ENCODE measurements around the gene COL6A1. TPM values are rescaled to one million over a fixed set of nuclear protein-coding genes. Genes with fewer than 3 reads are reported as not detected.

COL6A1 gene
- total and polyA plus RNA-seq, 4 donors, result 16.9 to 82.0 (median 35.7) TPM

DNA sequence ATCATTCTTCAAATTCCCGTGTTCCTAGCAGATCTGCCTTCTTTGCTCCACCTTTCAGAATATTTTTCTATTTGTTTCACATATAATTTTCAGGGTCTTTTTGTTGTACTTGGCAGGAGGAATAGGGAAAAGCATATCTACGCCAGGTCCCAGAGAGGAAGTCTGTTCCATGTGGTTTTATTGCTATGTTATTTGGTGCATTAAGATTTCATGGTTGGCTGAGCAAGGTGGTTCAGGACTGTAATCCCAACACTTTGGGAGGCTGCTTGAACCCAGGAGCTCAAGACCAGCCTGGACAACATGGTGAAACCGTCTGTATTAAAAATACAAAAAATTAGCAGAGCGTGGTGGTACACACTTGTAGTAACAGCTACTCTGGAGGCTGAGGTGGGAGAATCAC is 36.1 kb downstream of the COL6A1 start:
- Histone ChIP-seq H3K4me3 (ENCODE audit: low read depth in 1 of 3, low read length in 3 of 3) (no peak overlapping the region), H3K27ac (ENCODE audit: low read depth in 1 of 2, low read length in 2 of 2) (no peak overlapping the region), H3K9ac (ENCODE audit: low read depth in 1 of 2, low read length in 2 of 2) (no peak overlapping the region), H3K4me1 (ENCODE audit: control insufficient read depth in 4 of 4, insufficient read depth in 4 of 4, low read length in 3 of 4) (no peaks in the 10 kb centered on the region), H3K36me3 (ENCODE audit: control insufficient read depth in 4 of 4, insufficient read depth in 3 of 4, low read depth in 1 of 4, low read length in 3 of 4) (peaks cover 0 to 1% (median 0%) of the 10 kb centered on the region in 4 donors), H3K27me3 (ENCODE audit: control insufficient read depth in 4 of 4, insufficient read depth in 4 of 4, low read length in 3 of 4) (no peaks in the 10 kb centered on the region), H3K9me3 (ENCODE audit: control insufficient read depth in 4 of 4, low read length in 3 of 4) (no peaks in the 10 kb centered on the region)
- 89% methylated on average over 4 of the region's 4 CpGs for WGBS
- TF ChIP-seq SP1 (IDR thresholded peaks at IDR 0.05) (no peak), GABPA (IDR thresholded peaks at IDR 0.05 in 1 of 2, conservative IDR thresholded peaks at IDR 0.05 in 1 of 2) (no peak), TAF1 (conservative IDR thresholded peaks at IDR 0.05) (no peak), HNF4A (conservative IDR thresholded peaks at IDR 0.05) (no peak), YY1 (IDR thresholded peaks at IDR 0.05) (no peak), FOXA2 (IDR thresholded peaks at IDR 0.05) (no peak), EGR1 (IDR thresholded peaks at IDR 0.05; ENCODE audit: low read depth in 2 of 2) (no peak)
- TF ChIP-seq, protein P1, sequence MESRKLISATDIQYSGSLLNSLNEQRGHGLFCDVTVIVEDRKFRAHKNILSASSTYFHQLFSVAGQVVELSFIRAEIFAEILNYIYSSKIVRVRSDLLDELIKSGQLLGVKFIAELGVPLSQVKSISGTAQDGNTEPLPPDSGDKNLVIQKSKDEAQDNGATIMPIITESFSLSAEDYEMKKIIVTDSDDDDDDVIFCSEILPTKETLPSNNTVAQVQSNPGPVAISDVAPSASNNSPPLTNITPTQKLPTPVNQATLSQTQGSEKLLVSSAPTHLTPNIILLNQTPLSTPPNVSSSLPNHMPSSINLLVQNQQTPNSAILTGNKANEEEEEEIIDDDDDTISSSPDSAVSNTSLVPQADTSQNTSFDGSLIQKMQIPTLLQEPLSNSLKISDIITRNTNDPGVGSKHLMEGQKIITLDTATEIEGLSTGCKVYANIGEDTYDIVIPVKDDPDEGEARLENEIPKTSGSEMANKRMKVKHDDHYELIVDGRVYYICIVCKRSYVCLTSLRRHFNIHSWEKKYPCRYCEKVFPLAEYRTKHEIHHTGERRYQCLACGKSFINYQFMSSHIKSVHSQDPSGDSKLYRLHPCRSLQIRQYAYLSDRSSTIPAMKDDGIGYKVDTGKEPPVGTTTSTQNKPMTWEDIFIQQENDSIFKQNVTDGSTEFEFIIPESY (IDR thresholded peaks at IDR 0.05), result no peak
- TF ChIP-seq, protein P2, sequence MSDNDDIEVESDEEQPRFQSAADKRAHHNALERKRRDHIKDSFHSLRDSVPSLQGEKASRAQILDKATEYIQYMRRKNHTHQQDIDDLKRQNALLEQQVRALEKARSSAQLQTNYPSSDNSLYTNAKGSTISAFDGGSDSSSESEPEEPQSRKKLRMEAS (IDR thresholded peaks at IDR 0.05), result no peak
- no peak for DNase-seq (ENCODE audit: low spot score)

DNA sequence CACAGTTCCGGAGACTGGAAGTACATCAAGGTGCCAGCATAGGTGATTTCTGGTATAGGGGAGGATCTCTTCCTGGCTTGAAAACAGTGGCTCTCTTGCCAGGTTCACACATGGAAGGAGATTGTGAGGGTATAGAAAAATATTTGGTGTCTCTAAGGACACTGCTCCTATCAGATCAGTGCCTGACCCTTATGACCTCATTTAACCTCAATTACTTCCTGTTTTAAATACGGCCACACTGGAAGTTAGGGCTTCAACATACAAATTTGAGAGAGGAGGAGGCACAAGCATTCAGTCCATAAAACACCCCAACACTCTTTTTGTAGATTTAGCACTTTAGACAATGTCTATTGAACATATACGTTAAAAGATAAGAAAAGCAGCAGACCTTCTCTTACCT is 37.0 kb downstream of the COL6A1 start:
- Histone ChIP-seq H3K9me3 (ENCODE audit: control insufficient read depth in 4 of 4, low read length in 3 of 4) (no peaks in the 10 kb centered on the region), H3K36me3 (ENCODE audit: control insufficient read depth in 4 of 4, insufficient read depth in 3 of 4, low read depth in 1 of 4, low read length in 3 of 4) (peaks cover 0 to 1% (median 0%) of the 10 kb centered on the region in 4 donors), H3K4me1 (ENCODE audit: control insufficient read depth in 4 of 4, insufficient read depth in 4 of 4, low read length in 3 of 4) (no peaks in the 10 kb centered on the region), H3K4me3 (ENCODE audit: low read depth in 1 of 3, low read length in 3 of 3) (no peak overlapping the region), H3K27ac (ENCODE audit: low read depth in 1 of 2, low read length in 2 of 2) (no peak overlapping the region), H3K27me3 (ENCODE audit: control insufficient read depth in 4 of 4, insufficient read depth in 4 of 4, low read length in 3 of 4) (no peaks in the 10 kb centered on the region), H3K9ac (ENCODE audit: low read depth in 1 of 2, low read length in 2 of 2) (no peak overlapping the region)
- TF ChIP-seq RXRA (IDR thresholded peaks at IDR 0.05), result no peak
- no peak for TF ChIP-seq RAD21 (IDR thresholded peaks at IDR 0.05)
- TF ChIP-seq, protein P1 (IDR thresholded peaks at IDR 0.05), result no peak
- TF ChIP-seq, protein P3, sequence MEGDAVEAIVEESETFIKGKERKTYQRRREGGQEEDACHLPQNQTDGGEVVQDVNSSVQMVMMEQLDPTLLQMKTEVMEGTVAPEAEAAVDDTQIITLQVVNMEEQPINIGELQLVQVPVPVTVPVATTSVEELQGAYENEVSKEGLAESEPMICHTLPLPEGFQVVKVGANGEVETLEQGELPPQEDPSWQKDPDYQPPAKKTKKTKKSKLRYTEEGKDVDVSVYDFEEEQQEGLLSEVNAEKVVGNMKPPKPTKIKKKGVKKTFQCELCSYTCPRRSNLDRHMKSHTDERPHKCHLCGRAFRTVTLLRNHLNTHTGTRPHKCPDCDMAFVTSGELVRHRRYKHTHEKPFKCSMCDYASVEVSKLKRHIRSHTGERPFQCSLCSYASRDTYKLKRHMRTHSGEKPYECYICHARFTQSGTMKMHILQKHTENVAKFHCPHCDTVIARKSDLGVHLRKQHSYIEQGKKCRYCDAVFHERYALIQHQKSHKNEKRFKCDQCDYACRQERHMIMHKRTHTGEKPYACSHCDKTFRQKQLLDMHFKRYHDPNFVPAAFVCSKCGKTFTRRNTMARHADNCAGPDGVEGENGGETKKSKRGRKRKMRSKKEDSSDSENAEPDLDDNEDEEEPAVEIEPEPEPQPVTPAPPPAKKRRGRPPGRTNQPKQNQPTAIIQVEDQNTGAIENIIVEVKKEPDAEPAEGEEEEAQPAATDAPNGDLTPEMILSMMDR (IDR thresholded peaks at IDR 0.05; ENCODE audit: low read depth, low read length, missing input control), result no peak
- TF ChIP-seq NR2F2 (IDR thresholded peaks at IDR 0.05), result no peak
- TF ChIP-seq, protein P4, sequence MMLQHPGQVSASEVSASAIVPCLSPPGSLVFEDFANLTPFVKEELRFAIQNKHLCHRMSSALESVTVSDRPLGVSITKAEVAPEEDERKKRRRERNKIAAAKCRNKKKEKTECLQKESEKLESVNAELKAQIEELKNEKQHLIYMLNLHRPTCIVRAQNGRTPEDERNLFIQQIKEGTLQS (IDR thresholded peaks at IDR 0.05), result no peak
- TF ChIP-seq, protein P2 (IDR thresholded peaks at IDR 0.05), result no peak
- TF ChIP-seq YY1 (IDR thresholded peaks at IDR 0.05), result no peak
- TF ChIP-seq, protein P5, sequence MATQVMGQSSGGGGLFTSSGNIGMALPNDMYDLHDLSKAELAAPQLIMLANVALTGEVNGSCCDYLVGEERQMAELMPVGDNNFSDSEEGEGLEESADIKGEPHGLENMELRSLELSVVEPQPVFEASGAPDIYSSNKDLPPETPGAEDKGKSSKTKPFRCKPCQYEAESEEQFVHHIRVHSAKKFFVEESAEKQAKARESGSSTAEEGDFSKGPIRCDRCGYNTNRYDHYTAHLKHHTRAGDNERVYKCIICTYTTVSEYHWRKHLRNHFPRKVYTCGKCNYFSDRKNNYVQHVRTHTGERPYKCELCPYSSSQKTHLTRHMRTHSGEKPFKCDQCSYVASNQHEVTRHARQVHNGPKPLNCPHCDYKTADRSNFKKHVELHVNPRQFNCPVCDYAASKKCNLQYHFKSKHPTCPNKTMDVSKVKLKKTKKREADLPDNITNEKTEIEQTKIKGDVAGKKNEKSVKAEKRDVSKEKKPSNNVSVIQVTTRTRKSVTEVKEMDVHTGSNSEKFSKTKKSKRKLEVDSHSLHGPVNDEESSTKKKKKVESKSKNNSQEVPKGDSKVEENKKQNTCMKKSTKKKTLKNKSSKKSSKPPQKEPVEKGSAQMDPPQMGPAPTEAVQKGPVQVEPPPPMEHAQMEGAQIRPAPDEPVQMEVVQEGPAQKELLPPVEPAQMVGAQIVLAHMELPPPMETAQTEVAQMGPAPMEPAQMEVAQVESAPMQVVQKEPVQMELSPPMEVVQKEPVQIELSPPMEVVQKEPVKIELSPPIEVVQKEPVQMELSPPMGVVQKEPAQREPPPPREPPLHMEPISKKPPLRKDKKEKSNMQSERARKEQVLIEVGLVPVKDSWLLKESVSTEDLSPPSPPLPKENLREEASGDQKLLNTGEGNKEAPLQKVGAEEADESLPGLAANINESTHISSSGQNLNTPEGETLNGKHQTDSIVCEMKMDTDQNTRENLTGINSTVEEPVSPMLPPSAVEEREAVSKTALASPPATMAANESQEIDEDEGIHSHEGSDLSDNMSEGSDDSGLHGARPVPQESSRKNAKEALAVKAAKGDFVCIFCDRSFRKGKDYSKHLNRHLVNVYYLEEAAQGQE (IDR thresholded peaks at IDR 0.05), result no peak
- TF ChIP-seq HNF4A (conservative IDR thresholded peaks at IDR 0.05), result no peak
- TF ChIP-seq EGR1 (IDR thresholded peaks at IDR 0.05; ENCODE audit: low read depth in 2 of 2), result no peak
- no peak for TF ChIP-seq TAF1 (conservative IDR thresholded peaks at IDR 0.05)
- no peak for TF ChIP-seq HNF4G (IDR thresholded peaks at IDR 0.05)
- TF ChIP-seq FOXA1 (IDR thresholded peaks at IDR 0.05), result no peak
- WGBS, result 51% methylated on average over 3 of the region's 3 CpGs
- DNase-seq (ENCODE audit: low spot score), result no peak
